GM18505 (cell line): ENCODE measurements around the gene CFAP73.
"Not testable (repeated sequence)": the region's sequence is repeated elsewhere in the genome, so short reads cannot be mapped to it uniquely, and the experiment has no call there.

ENCODE experiments used
- ATAC-seq: cut with Tn5 transposase; IDR thresholded peaks from one replicate; pipeline ENCODE4 v1.9.1; 2021; ENCODE audit not compliant: unreplicated experiment
- POLR2A ChIP-seq: IDR thresholded peaks from 4 replicates; pipeline ENCODE4 v1.6.1; 2011; ENCODE audit warnings: borderline replicate concordance; ENCODE audit not compliant: insufficient read depth, insufficient read length; ENCODE audit errors: extremely low read depth

The CFAP73 gene

GRCh38 chr12:113112043-113112899 is 37.3 kb upstream of the CFAP73 start:
- no peak for TF ChIP-seq POLR2A
- no peak for ATAC-seq

GRCh38 chr12:113113397-113113796 is 36.1 kb upstream of the CFAP73 start:
- no peak for TF ChIP-seq POLR2A
- no peak for ATAC-seq

- no peak for TF ChIP-seq POLR2A
- ATAC-seq: no peak
Observed at GRCh38 chr12:113114447-113115178, 34.9 kb upstream of the CFAP73 start.

- TF ChIP-seq POLR2A: no peak
Observed at GRCh38 chr12:113115455-113116126, 33.9 kb upstream of the CFAP73 start.

GRCh38 chr12:113116875-113117274 is 32.6 kb upstream of the CFAP73 start:
- ATAC-seq: no peak
- TF ChIP-seq POLR2A: no peak

More at GRCh38 chr12:113115455-113116126, 33.9 kb upstream of the CFAP73 start:
- no peak for ATAC-seq

GRCh38 chr12:113117684-113118083 is 31.8 kb upstream of the CFAP73 start:
- not testable (repeated sequence) for ATAC-seq

- no peak for ATAC-seq
- no peak for TF ChIP-seq POLR2A
Observed at GRCh38 chr12:113118142-113118541, 31.4 kb upstream of the CFAP73 start.

GRCh38 chr12:113119980-113120669 is 29.4 kb upstream of the CFAP73 start:
- no peak for ATAC-seq
- TF ChIP-seq POLR2A: no peak

GRCh38 chr12:113120670-113121370 is 28.7 kb upstream of the CFAP73 start:
- TF ChIP-seq POLR2A: no peak

GRCh38 chr12:113127791-113128199 is 21.7 kb upstream of the CFAP73 start:
- TF ChIP-seq POLR2A: no peak
- ATAC-seq: no peak

More at GRCh38 chr12:113120670-113121370, 28.7 kb upstream of the CFAP73 start:
- ATAC-seq: no peak

- ATAC-seq: no peak
- TF ChIP-seq POLR2A: no peak
Observed at GRCh38 chr12:113128802-113129663, 20.5 kb upstream of the CFAP73 start.
